8988T (cell line): ENCODE data around the gene ZNF329.
"Not testable (repeated sequence)": the region's sequence is repeated elsewhere in the genome, so short reads cannot be mapped to it uniquely, and the experiment has no call there.

Experiments used
- DNase-seq: peaks from one replicate; pipeline ENCODE4 v3.0.0; 2011

The ZNF329 gene

GRCh38 chr19:58150328-58150921 is at the start of gene ZNF329:
Gene ZNF329, minus strand, starts transcription at chr19:58150789. Its CDS starts 21,286 bp downstream, at chr19:58129503.
- peak; percentile 85 for DNase-seq

- DNase-seq, result no peak
Measured at GRCh38 chr19:58196901-58197616, 46.5 kb upstream of the ZNF329 start.

GRCh38 chr19:58183817-58184215 is 33.2 kb upstream of the ZNF329 start:
- DNase-seq, result no peak

GRCh38 chr19:58182989-58183816 is 32.6 kb upstream of the ZNF329 start, which contains the start of gene ZNF274:
Gene ZNF274, plus strand, starts transcription at chr19:58183061. Its CDS starts 905 bp downstream, at chr19:58183966.
- peak; percentile 82 for DNase-seq

- DNase-seq, result no peak
Measured at GRCh38 chr19:58182577-58182988, 32.0 kb upstream of the ZNF329 start.

GRCh38 chr19:58181902-58182576 is 31.4 kb upstream of the ZNF329 start:
- no peak for DNase-seq

GRCh38 chr19:58170860-58171259 is 20.3 kb upstream of the ZNF329 start:
- no peak for DNase-seq

- DNase-seq, result no peak
Measured at GRCh38 chr19:58166708-58167280, 16.2 kb upstream of the ZNF329 start.

GRCh38 chr19:58166268-58166667 is 15.7 kb upstream of the ZNF329 start:
- no peak for DNase-seq

GRCh38 chr19:58157045-58157728 is 6.6 kb upstream of the ZNF329 start:
- DNase-seq, result no peak

GRCh38 chr19:58154679-58155648 is 4.4 kb upstream of the ZNF329 start:
- peak; percentile 77 for DNase-seq

GRCh38 chr19:58154287-58154678 is 3.7 kb upstream of the ZNF329 start:
- no peak for DNase-seq

- DNase-seq, result no peak
Measured at GRCh38 chr19:58153386-58153785, 2.8 kb upstream of the ZNF329 start.

GRCh38 chr19:58147475-58147874 is 3.1 kb downstream of the ZNF329 start:
- DNase-seq, result not testable (repeated sequence)

- DNase-seq, result no peak
Measured at GRCh38 chr19:58145849-58146248, 4.7 kb downstream of the ZNF329 start.

- no peak for DNase-seq
Measured at GRCh38 chr19:58134244-58134643, 16.3 kb downstream of the ZNF329 start.

- no peak for DNase-seq
Measured at GRCh38 chr19:58129284-58129683, 21.3 kb downstream of the ZNF329 start.

GRCh38 chr19:58128041-58128685 is 22.4 kb downstream of the ZNF329 start:
- no peak for DNase-seq

GRCh38 chr19:58123354-58123753 is 27.2 kb downstream of the ZNF329 start:
- no peak for DNase-seq
